ENCODE measurements around the gene TNN.

TNN gene

GRCh38 chr1:175148068-175148467, 80.4 kb downstream of the TNN start:
- no peak for DNase-seq (ENCODE audit: low spot score)

- peak; percentile 11 for DNase-seq (ENCODE audit: low spot score)
These were observed 83.1 kb downstream of the TNN start for GRCh38 chr1:175150596-175151319.

DNA sequence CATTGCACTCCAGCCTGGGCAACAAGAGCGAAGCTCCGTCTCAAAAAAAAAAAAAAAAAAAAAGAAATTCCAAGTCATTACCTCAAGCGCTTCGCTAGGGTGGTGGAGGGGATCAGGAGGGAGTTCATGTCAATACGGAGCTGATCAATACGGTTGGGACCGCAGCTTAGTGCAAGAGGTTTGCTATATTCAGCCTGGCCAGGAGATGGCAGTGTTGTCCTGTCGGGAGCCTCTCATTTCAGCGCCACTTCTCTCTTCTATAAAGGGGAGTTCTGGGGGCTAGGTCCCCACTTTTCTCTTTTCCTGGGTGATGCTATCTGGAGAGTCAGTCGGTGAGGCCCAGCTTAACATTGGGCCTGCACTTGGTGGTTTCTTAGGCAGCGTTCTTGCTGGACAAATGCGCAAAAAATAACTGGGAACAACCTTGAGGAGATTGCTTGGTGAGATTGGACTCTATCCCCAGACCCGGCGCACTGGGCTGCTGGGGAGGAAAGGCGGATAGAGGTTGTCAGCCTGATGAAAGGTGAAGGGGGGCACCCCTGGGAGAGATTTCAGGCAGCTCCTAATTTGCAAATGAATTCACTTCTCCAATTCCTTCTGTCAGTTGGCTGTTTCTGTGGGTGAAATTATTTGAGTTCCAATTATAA, 84.5 kb downstream of the TNN start:
- DNase-seq (ENCODE audit: low spot score) = peak; percentile 32

GRCh38 chr1:175154629-175155472, 87.2 kb downstream of the TNN start:
- DNase-seq (ENCODE audit: low spot score) = peak; percentile 46

DNA sequence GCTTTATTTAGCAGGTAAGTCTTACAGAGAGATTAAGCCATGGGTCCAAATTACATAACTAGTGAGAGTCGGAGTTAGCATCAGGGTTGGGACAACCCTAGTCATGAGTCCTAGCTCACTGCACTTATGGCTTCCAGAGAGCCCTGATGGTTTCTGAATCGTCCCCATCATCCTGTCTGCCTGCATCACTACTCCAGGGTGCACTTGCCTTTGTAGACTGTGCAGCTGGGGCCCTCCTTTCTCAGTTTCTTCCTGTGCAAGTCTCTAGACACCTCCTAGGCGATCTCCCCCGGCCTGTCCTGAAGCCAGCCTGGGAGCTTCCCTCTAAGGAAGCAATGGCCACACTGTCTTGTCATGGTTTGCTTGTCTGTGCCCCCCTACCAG, 87.8 kb downstream of the TNN start:
- DNase-seq (ENCODE audit: low spot score) = no peak

GRCh38 chr1:175155936-175156335, 88.3 kb downstream of the TNN start:
- DNase-seq (ENCODE audit: low spot score) = no peak

- DNase-seq (ENCODE audit: low spot score) = no peak
These were observed 89.6 kb downstream of the TNN start for GRCh38 chr1:175157200-175157599.

DNA sequence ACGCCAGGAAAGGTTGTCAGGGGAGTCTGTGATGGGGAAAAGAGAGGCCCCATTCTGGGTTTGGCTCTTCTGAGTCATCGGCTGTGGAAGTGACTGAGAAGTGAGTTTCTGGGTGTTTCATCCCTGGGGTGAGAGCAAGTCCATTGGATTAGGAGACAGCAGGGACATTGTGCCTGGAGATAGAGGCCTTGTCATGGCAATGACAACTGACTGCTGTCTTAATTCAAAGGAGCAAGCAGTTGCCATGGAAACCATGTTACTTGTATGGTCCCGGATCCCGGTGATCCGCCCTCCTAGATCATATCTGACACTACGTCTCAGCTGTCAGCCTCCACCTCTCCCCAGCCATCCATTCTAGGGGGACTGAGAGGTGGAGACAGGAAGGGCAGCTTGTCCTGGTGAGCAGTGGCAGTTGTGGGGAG, 90.5 kb downstream of the TNN start:
- DNase-seq (ENCODE audit: low spot score) = peak; percentile 49

DNA sequence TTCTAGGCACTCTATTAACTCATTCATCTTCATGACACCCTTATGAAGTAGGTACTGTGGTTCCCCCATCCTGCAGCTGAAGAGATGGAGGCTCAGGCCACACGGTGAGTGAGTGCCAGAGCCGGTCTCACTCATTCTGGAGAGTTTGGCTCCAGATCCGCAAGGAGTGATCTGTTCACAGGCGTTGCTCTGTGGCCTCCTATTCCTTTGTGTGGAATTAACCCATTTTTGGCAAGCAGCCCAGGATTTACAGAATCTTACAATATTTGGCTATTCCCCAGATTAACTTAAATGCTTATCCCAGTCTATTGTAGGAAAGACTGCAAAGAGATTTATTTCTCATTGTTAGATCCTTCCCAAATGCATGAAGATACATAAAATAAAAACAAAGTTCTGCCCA, 95.3 kb downstream of the TNN start:
- DNase-seq (ENCODE audit: low spot score) = no peak

DNA sequence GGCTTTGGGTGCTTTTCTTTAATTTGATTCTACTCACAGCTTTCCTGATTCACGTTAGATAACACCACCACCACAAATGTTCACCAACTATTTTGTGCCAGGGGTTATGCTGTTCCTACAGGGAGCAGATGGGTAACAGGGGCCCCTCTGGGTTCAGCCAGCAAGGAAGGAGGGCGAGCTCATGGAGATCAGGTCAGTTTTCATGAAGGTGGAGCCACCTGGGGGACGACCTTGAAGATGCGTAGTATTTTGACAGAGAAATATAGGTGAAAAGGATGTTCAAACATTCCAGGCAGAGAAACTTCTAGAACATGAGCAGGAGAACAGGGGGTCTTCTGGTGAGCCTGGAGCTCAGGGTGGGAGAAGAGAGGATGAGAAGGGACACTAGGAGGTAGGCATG, 96.1 kb downstream of the TNN start:
- no peak for DNase-seq (ENCODE audit: low spot score)

GRCh38 chr1:175164751-175165150, 97.1 kb downstream of the TNN start:
- no peak for DNase-seq (ENCODE audit: low spot score)

GRCh38 chr1:175166746-175167145, 99.1 kb downstream of the TNN start:
- no peak for DNase-seq (ENCODE audit: low spot score)

- DNase-seq (ENCODE audit: low spot score) = no peak
These were observed 100.2 kb downstream of the TNN start for GRCh38 chr1:175167861-175168260.

- DNase-seq (ENCODE audit: low spot score) = no peak
These were observed 101.1 kb downstream of the TNN start for GRCh38 chr1:175168782-175169181.

DNA sequence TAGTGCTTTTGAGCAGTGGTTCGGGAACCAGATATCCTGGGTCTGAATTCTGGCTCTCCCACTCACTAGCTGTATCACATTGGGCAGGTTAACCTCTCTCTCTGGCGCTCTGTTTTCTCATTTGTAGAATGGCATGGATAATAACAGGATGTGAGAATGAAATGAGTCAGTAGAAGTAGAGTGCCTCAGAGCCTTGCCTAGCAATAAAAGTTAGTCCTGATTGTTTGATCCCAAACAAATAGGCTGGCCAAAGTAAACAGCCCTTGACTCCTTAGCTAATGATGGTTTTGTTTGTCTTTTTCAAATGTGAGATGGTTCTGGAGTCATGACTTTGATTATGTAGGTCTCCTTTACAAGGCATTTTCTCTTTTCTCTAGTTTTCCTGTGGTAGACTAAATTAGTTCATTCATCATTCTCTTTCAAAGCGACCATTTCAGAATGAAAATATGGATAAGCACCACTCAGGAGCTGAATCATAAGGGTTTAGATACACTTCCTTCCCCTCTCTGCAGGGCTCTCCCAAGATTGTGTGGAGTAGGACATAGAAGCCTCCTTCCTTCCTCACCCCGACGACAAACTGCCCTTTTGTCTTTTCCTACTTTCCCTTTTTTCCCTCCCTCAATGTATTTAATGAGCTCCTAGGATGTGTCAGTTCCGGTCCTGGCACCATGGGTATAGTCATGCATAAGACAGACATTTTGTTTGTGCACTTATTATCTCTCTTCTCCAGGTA, 101.8 kb downstream of the TNN start:
- DNase-seq (ENCODE audit: low spot score) = peak; percentile 54

DNA sequence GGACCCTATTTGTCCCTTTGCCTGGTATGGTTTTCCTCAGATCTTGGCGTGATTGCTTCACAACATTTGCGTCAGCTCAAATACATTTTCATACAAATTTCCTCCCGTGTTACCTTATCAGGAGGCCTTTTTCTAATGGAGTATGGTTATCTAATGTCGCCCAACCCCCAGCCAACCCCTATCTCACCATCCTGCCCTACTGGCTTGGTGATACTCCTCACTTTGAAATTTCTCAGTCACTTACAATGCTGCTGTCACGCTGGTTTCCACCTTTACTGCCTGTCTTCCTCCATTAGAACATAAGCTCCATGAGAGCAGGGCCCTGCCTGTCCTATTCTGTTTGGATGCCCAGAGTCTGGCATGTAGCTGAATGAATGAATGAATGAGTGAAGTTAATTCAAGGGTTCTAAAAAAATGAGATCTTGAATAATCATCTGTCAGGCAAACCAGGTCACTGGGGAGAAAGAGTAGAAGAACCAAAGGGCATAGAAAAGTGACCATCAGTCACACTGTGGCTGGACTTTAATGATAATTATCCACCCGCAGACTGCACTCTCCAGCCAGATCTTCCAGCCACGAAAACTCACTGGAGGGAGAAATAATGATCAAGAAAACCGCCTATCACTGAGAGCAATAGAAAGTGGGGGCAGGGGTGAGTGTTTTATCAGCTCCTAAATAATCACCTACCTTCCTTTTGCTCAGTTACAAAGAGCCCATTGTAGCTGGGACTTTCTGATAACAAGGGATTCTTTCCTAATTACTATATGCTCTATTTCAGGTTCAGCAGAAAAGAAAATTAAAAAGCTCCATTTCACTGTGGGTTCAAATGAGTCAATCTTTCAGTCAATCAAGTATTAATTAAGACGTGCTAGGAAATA, 103.6 kb downstream of the TNN start:
- no peak for DNase-seq (ENCODE audit: low spot score)

GRCh38 chr1:175172503-175172902, 104.9 kb downstream of the TNN start:
- DNase-seq (ENCODE audit: low spot score) = no peak

- no peak for DNase-seq (ENCODE audit: low spot score)
These were observed 105.9 kb downstream of the TNN start for GRCh38 chr1:175173531-175173930.

- no peak for DNase-seq (ENCODE audit: low spot score)
These were observed 106.9 kb downstream of the TNN start for GRCh38 chr1:175174309-175175102.

DNA sequence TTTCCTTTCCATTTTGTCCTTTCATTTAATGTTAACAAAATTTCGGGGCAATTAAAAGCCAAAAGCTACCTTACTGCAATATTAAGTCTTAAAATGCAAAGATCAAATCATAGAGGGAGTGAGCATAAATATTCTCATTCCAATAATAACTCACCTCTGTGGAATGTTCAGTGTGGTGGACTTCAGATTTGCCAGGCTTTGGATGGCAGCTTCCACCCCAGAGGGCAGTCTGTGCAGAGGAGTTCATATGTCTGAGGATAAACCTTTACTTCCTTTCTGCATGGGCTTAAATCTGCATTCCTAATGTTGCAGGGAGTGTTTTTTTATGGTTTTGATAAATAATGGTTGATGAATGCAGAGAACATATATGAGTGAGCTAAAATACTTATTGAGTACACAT, 108.6 kb downstream of the TNN start:
- no peak for DNase-seq (ENCODE audit: low spot score)
